GM19351 (cell line): ENCODE measurements around the gene BLMH.
"Not testable (repeated sequence)": the region's sequence is repeated elsewhere in the genome, so short reads cannot be mapped to it uniquely, and the experiment has no call there.

ENCODE experiments used
- ATAC-seq: cut with Tn5 transposase; IDR thresholded peaks from one replicate; pipeline ENCODE4 v1.9.1; 2021; ENCODE audit warnings: mild to moderate bottlenecking, moderate library complexity; ENCODE audit not compliant: unreplicated experiment

The BLMH gene

GRCh38 chr17:30209930-30210329 is 81.8 kb downstream of the BLMH start:
- ATAC-seq, result no peak

GRCh38 chr17:30208214-30208613 is 83.5 kb downstream of the BLMH start:
- ATAC-seq, result no peak

GRCh38 chr17:30207655-30208054 is 84.1 kb downstream of the BLMH start:
- ATAC-seq, result no peak

- ATAC-seq, result no peak
Measured at GRCh38 chr17:30203471-30203981, 88.2 kb downstream of the BLMH start.

- not testable (repeated sequence) for ATAC-seq
Measured at GRCh38 chr17:30200656-30201055, 91.1 kb downstream of the BLMH start.

GRCh38 chr17:30200106-30200505 is 91.6 kb downstream of the BLMH start:
- ATAC-seq, result no peak

GRCh38 chr17:30199600-30199999 is 92.1 kb downstream of the BLMH start:
- no peak for ATAC-seq
